Ishikawa (cell line): ENCODE results near the gene SH3TC1.

Source experiments
- CEBPB ChIP-seq: IDR thresholded peaks from 2 replicates; pipeline ENCODE4 v1.6.1; 2012
- CREB1 ChIP-seq: IDR thresholded peaks from 2 replicates; pipeline ENCODE4 v1.6.1; 2012; ENCODE audit warnings: low read depth
- EGR1 ChIP-seq: IDR thresholded peaks from 2 replicates; pipeline ENCODE4 v1.6.1; 2012
- EP300 ChIP-seq: IDR thresholded peaks from 2 replicates; pipeline ENCODE4 v1.6.1; 2012; ENCODE audit warnings: borderline replicate concordance
- FOXM1 ChIP-seq: IDR thresholded peaks from 2 replicates; pipeline ENCODE4 v1.6.1; 2012; ENCODE audit warnings: low read depth, borderline replicate concordance
- NFIC ChIP-seq: IDR thresholded peaks from 2 replicates; pipeline ENCODE4 v1.6.1; 2012
- RAD21 ChIP-seq: IDR thresholded peaks from 2 replicates; pipeline ENCODE4 v1.6.1; 2012; ENCODE audit warnings: low read depth
- REST ChIP-seq: IDR thresholded peaks from 2 replicates; pipeline ENCODE4 v1.6.1; 2012; ENCODE audit warnings: low read depth, mild to moderate bottlenecking
- TAF1 ChIP-seq: IDR thresholded peaks from 2 replicates; pipeline ENCODE4 v1.6.1; 2012; ENCODE audit warnings: low read depth, mild to moderate bottlenecking
- TCF12 ChIP-seq: IDR thresholded peaks from 2 replicates; pipeline ENCODE4 v1.6.1; 2012; ENCODE audit warnings: low read depth
- TEAD4 ChIP-seq: IDR thresholded peaks from 2 replicates; pipeline ENCODE4 v1.6.1; 2012
- YY1 ChIP-seq: IDR thresholded peaks from 2 replicates; pipeline ENCODE4 v1.6.1; 2012; ENCODE audit warnings: low read depth
- ZBTB7A ChIP-seq: IDR thresholded peaks from 2 replicates; pipeline ENCODE4 v1.6.1; 2012; ENCODE audit warnings: low read depth
- TF ChIP-seq, protein P1 (sequence below): IDR thresholded peaks from 2 replicates; pipeline ENCODE4 v1.6.1; 2012
- TF ChIP-seq, protein P2 (sequence below): IDR thresholded peaks from 2 replicates; pipeline ENCODE4 v1.6.1; 2012

SH3TC1 gene

GRCh38 chr4:8239226-8239625 lies 40.1 kb downstream of the SH3TC1 start:
- TF ChIP-seq TCF12 (no peak), CREB1 (no peak), TAF1 (no peak), ZBTB7A (no peak), CEBPB (no peak), FOXM1 (no peak), EP300 (no peak), NFIC (no peak), EGR1 (no peak), TEAD4 (no peak), RAD21 (no peak)
- TF ChIP-seq, protein P1, sequence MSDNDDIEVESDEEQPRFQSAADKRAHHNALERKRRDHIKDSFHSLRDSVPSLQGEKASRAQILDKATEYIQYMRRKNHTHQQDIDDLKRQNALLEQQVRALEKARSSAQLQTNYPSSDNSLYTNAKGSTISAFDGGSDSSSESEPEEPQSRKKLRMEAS: no peak

GRCh38 chr4:8239661-8240060 lies 40.6 kb downstream of the SH3TC1 start:
- TF ChIP-seq, protein P2, sequence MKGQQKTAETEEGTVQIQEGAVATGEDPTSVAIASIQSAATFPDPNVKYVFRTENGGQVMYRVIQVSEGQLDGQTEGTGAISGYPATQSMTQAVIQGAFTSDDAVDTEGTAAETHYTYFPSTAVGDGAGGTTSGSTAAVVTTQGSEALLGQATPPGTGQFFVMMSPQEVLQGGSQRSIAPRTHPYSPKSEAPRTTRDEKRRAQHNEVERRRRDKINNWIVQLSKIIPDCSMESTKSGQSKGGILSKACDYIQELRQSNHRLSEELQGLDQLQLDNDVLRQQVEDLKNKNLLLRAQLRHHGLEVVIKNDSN: no peak
- TF ChIP-seq REST (no peak), CREB1 (no peak), TAF1 (no peak), EGR1 (no peak), TCF12 (no peak), ZBTB7A (no peak), FOXM1 (no peak), CEBPB (no peak), NFIC (no peak)

- TF ChIP-seq, protein P2: no peak
- no peak for TF ChIP-seq EGR1
- no peak for TF ChIP-seq TCF12
- no peak for TF ChIP-seq YY1
- no peak for TF ChIP-seq RAD21
- TF ChIP-seq FOXM1: no peak
- TF ChIP-seq NFIC: no peak
- TF ChIP-seq REST: no peak
Measured at GRCh38 chr4:8240211-8241041, 41.3 kb downstream of the SH3TC1 start.

- TF ChIP-seq TAF1: no peak
- TF ChIP-seq RAD21: no peak
- TF ChIP-seq, protein P1: no peak
- TF ChIP-seq, protein P2: no peak
- no peak for TF ChIP-seq CEBPB
- no peak for TF ChIP-seq REST
- TF ChIP-seq EGR1: no peak
- no peak; the same call in 1 of the 2 replicates for TF ChIP-seq ZBTB7A
- TF ChIP-seq TEAD4: no peak
- TF ChIP-seq NFIC: no peak
- no peak for TF ChIP-seq YY1
- no peak for TF ChIP-seq EP300
- TF ChIP-seq TCF12: no peak
- TF ChIP-seq CREB1: no peak
- no peak for TF ChIP-seq FOXM1
Measured at GRCh38 chr4:8241211-8241779, 42.2 kb downstream of the SH3TC1 start.
